IPS DF 6.9 (cell line): ENCODE results near the gene MED13.

ENCODE experiments used
- DNase-seq: peaks from one replicate; pipeline ENCODE4 v3.0.0-alpha.2; 2013; ENCODE audit warnings: low read depth, low spot score
- H3K27ac ChIP-seq: one replicate; pipeline ENCODE4 v1.5.1; 2013; ENCODE audit warnings: low read length, control low read depth
- H3K27me3 ChIP-seq: 2 replicates; pipeline ENCODE4 v1.6.1; 2013; ENCODE audit warnings: mild to moderate bottlenecking, low read length; ENCODE audit not compliant: control insufficient read depth, insufficient read depth
- H3K36me3 ChIP-seq: 2 replicates; pipeline ENCODE4 v1.6.1; 2013; ENCODE audit warnings: low read length; ENCODE audit not compliant: control insufficient read depth, insufficient read depth
- H3K4me1 ChIP-seq: 2 replicates; pipeline ENCODE4 v1.6.1; 2013; ENCODE audit warnings: low read length; ENCODE audit not compliant: control insufficient read depth, insufficient read depth
- H3K4me3 ChIP-seq: 2 replicates; pipeline ENCODE4 v1.5.1; 2013; ENCODE audit warnings: mild to moderate bottlenecking, low read length
- H3K9me3 ChIP-seq: 2 replicates; pipeline ENCODE4 v1.6.1; 2013; ENCODE audit warnings: low read length, inconsistent platforms; ENCODE audit not compliant: control insufficient read depth, insufficient read depth
- WGBS: extraction: QIAGEN DNeasy Blood & Tissue Kit; methylation state at CpG from one replicate; pipeline ENCODE4 v1.1.7; 2013; ENCODE audit warnings: mixed read lengths, missing lambda C conversion rate; ENCODE audit not compliant: insufficient read length, insufficient coverage; 5-methylcytosine and 5-hydroxymethylcytosine counted together

The MED13 gene

DNA sequence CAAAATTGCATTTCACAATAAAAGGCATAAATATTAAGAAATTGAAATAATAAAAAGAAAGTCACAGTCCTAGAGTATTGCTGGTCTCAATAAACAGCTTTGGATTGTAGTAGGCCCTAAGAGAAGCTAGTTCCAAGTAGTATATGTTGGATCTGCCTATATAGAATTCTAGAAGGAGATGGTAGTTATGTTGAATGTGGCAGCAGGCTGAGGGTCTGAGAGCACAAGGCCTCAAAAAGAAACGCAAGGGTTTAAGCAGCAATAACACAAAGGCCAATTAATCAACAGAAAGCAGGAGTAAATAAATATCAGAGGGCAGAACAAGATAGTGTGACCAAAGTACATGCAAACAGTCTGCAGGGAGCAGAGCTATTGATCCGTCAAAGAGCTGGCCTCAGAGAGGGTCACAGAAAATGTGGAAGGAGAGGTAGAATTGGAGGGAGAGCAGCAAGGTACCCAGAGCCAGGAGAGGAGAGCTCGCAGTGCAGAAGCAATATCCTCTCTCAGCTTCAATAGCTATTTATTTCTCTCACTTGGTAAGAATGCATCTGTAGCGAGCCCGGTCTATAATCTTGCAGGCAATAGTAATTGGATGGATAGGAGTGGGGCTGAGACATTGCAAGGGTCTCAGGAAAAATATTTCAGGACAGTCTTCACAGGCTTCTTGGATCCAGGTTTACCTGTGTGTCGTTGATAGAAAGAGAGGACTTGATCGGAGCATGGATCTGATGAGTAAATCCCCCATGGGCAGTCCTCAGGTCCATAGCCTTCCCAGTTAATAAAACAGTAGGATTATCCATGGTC lies 25.1 kb upstream of the MED13 start:
- no peak overlapping the region for H3K4me3 ChIP-seq
- no peaks in the 10 kb centered on the region for H3K9me3 ChIP-seq
- WGBS: no CpG with 5 or more reads among the region's 7 CpGs
- DNase-seq: no peak
- H3K27me3 ChIP-seq: no peaks in the 10 kb centered on the region
- no peaks in the 10 kb centered on the region for H3K36me3 ChIP-seq
- no peak overlapping the region for H3K27ac ChIP-seq
- no peaks in the 10 kb centered on the region for H3K4me1 ChIP-seq

DNA sequence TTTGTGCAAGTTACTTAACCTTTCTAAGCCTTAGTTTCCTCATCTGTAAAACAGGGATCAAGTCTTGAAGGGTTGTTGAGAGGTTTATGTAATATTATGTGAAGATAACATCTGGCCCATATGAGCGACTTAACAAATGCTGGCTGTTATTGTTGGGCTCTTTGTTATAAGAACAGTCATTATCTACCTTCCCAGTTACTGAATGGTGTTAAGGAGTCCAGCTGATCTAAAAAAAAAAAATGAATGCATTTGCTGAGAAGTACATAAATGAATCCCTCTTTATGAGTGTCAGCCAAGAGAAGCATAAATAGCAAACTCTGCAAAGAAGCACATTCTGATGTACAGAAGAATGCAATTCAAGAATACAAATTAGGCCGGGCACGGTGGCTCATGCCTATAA lies 24.3 kb upstream of the MED13 start:
- DNase-seq: no peak
- Histone ChIP-seq H3K36me3 (no peaks in the 10 kb centered on the region), H3K27ac (no peak overlapping the region), H3K4me3 (no peak overlapping the region), H3K9me3 (no peaks in the 10 kb centered on the region), H3K4me1 (no peaks in the 10 kb centered on the region), H3K27me3 (no peaks in the 10 kb centered on the region)
- WGBS: no CpG with 5 or more reads among the region's 3 CpGs

DNA sequence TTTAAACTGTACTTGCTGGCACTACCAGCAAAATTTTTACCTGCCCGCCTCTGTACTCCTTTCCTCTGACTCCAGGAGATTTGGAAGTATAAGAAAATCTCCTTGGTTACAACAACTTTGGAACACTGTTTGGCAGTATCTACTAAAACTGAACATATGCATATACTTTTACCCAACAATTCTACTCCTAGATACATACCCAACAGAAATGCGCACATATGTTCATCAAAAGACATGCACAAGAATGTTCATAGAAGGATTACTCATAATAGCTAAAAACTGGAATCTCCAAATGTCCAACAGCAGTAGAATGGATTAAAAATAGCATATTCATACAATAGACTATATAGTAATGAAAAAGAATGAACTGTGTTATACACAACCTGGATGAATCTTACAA lies 21.7 kb upstream of the MED13 start:
- Histone ChIP-seq H3K27ac (no peak overlapping the region), H3K4me1 (no peaks in the 10 kb centered on the region), H3K36me3 (no peaks in the 10 kb centered on the region), H3K27me3 (no peaks in the 10 kb centered on the region), H3K9me3 (no peaks in the 10 kb centered on the region), H3K4me3 (no peak overlapping the region)
- no peak for DNase-seq
- WGBS: no CpG with 5 or more reads among the region's 2 CpGs

DNA sequence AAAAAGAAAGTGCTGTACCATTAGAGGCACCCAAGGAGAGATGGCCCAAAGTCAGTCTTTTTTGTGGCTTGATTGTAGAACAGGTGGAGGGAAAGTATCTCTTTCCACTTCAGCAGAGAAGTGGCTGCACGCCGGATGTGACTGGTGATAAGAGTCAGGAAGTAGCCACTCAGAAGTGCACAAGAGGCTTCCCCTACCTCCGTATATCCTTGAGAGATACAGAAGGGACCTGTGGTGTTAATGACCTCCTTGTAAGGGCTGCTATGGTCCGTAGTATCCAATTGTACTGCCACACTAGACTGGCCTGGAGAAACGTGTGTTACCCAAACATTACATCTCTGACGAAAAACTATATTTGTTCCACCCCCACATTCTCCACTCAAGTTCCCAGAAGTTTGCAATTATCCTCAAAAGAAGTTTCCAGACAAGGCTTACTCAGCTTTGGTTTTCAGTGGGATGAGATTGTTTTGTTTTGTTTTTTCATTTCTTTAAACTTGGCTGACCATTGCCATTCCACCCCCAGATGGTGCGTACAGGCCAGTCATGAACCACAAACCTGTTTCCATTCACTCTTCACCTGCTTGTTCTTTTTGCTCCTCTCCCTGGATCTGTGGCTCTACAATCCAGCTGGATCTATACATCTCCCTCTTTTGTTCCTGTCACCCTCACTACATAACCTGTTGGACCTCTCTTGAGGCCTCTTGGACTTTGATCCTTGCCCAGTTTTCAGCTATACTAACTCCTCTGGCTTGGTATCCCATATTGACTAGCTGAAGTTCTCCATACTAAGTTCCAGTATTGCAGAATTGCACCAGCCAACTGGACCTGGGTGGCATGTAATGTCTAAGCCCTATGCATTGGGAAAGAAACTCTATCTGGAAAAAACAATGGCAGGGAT lies 20.7 kb upstream of the MED13 start:
- no peaks in the 10 kb centered on the region for H3K9me3 ChIP-seq
- no peak for DNase-seq
- no peaks in the 10 kb centered on the region for H3K27me3 ChIP-seq
- no peaks in the 10 kb centered on the region for H3K4me1 ChIP-seq
- WGBS: no CpG with 5 or more reads among the region's 7 CpGs
- no peak overlapping the region for H3K4me3 ChIP-seq
- H3K36me3 ChIP-seq: no peaks in the 10 kb centered on the region
- H3K27ac ChIP-seq: no peak overlapping the region

DNA sequence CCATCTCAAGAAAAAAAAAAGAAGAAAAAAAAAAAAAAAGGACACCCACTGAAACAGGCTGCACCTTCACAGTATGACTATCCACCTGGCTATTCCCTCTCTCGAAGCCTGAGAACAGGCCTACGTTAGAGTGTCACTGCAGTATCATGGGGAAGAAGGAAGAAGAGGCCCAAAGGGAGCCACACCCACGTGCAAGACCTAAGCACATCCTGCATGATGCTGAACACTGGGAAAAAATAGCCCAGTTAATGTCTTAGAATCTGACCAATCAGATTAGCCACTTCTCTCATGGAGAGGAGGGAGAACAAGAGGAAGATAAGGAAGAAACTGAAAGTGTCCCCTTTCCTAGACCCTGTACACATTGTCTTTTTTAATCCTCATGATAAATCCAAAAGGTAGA lies 19.5 kb upstream of the MED13 start:
- no peak overlapping the region for H3K27ac ChIP-seq
- no peak for DNase-seq
- no peaks in the 10 kb centered on the region for H3K36me3 ChIP-seq
- H3K9me3 ChIP-seq: no peaks in the 10 kb centered on the region
- H3K27me3 ChIP-seq: no peaks in the 10 kb centered on the region
- no CpG with 5 or more reads among the region's 3 CpGs for WGBS
- no peak overlapping the region for H3K4me3 ChIP-seq
- H3K4me1 ChIP-seq: no peaks in the 10 kb centered on the region

DNA sequence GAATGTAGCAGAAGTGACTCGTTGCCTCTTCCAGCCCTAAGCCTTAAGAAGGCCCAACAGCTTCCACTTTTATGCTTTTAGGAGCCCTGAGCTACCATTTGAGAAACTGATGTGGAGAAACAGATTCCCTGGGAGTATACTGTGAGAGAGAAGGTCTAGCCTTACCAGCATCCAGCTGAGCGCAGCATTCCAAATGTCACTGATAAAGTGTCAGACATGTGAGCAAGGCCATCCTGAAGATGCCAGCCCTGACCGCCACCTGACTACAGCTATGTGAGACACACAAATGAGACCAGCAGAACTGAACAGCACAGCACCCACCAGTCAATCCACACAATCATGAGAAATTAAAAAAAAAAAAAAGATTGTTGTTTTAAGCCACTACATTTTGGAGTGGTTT lies 18.6 kb upstream of the MED13 start:
- no peak overlapping the region for H3K27ac ChIP-seq
- no peak for DNase-seq
- no peaks in the 10 kb centered on the region for H3K9me3 ChIP-seq
- H3K4me3 ChIP-seq: no peak overlapping the region
- no peaks in the 10 kb centered on the region for H3K36me3 ChIP-seq
- H3K27me3 ChIP-seq: no peaks in the 10 kb centered on the region
- WGBS: no CpG with 5 or more reads among the region's 3 CpGs
- H3K4me1 ChIP-seq: no peaks in the 10 kb centered on the region

DNA sequence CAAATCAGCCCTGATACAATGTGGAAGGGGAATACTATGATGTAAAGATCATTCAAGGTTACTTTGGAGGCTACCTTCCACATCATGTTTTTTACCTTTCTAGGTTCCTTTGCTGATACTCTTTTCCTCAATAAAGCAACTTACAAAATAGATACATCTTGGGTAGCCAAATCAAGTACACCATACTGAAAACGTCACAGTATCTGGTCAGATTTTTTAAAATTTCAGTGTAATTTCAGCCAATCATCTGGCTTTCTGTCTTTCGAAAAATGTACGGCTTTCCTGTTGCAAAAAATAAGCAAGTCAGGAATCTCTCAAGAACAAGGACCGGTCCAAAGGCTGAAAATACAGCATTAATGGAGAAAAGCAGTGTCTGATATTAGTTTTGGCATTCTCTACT lies 15.6 kb upstream of the MED13 start:
- H3K4me1 ChIP-seq: no peaks in the 10 kb centered on the region
- no peaks in the 10 kb centered on the region for H3K36me3 ChIP-seq
- no peaks in the 10 kb centered on the region for H3K9me3 ChIP-seq
- no peak for DNase-seq
- H3K27ac ChIP-seq: no peak overlapping the region
- no peak overlapping the region for H3K4me3 ChIP-seq
- no CpG with 5 or more reads among the region's 4 CpGs for WGBS
- H3K27me3 ChIP-seq: no peaks in the 10 kb centered on the region

DNA sequence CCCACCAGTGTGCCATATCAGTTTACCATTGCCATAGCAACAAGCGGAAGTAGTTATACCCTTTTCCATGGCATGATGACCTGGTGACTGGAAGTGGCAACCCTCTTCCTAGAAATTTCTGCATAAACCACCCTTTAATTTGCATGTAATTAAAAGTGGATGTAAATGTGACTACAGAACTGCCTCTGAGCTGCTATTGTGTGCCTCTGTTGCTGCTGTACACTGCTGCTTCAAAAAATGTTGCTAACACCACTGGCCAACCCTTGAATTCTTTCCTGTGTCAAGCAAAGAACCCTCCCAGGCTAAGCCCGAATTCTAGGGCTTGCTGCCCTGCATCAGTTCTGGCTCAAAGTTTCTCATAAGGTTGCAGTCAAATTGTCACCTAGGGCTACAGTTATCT lies 12.9 kb upstream of the MED13 start:
- WGBS: no CpG with 5 or more reads among the region's 2 CpGs
- H3K36me3 ChIP-seq: no peaks in the 10 kb centered on the region
- no peak overlapping the region for H3K27ac ChIP-seq
- DNase-seq: no peak
- no peaks in the 10 kb centered on the region for H3K9me3 ChIP-seq
- no peaks in the 10 kb centered on the region for H3K27me3 ChIP-seq
- no peak overlapping the region for H3K4me3 ChIP-seq
- H3K4me1 ChIP-seq: no peaks in the 10 kb centered on the region

DNA sequence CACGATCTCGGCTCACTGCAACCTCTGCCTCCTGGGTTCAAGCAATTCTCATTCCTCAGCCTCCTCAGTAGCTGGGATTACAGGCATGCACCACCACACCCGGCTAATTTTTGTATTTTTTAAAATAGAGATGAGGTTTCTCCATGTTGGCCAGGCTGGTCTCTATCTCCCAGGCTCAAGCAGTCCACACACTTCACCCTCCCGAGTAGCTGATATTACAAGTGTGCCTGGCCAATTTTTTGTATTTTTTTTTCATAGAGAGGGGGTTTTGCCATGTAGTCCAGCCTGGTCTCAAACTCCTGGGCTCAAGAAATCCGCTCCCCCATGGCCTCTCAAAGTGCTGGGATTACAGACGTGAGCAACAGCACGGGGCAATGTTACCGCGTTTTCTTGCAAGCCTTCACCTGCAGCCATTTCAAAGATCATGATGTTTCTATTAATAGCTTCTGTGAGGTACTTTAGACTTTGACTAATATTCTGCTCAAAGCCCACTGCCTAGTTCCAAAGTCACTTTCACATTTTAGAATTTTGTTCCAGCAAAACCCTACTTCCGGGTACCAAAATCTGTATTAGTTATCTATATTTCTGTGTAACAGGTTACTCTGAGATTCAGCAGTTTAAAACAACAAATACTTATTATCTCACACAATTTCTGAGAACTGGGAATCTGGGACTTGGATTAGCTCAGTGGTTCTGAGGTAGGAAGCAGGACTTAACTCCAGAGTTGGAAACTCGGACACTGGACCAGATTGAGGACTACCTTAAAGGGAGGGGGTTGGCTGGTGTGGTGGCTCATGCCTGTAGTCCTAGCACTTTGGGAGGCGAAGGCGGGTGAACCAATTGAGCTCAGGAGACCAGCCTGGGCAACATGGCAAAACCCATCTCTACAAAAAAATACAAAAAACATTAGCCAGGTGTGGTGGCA lies 12.0 kb upstream of the MED13 start:
- Histone ChIP-seq H3K9me3 (no peaks in the 10 kb centered on the region), H3K4me3 (no peak overlapping the region), H3K36me3 (no peaks in the 10 kb centered on the region), H3K27me3 (no peaks in the 10 kb centered on the region), H3K27ac (no peak overlapping the region), H3K4me1 (no peaks in the 10 kb centered on the region)
- WGBS: no CpG with 5 or more reads among the region's 13 CpGs
- DNase-seq: no peak

DNA sequence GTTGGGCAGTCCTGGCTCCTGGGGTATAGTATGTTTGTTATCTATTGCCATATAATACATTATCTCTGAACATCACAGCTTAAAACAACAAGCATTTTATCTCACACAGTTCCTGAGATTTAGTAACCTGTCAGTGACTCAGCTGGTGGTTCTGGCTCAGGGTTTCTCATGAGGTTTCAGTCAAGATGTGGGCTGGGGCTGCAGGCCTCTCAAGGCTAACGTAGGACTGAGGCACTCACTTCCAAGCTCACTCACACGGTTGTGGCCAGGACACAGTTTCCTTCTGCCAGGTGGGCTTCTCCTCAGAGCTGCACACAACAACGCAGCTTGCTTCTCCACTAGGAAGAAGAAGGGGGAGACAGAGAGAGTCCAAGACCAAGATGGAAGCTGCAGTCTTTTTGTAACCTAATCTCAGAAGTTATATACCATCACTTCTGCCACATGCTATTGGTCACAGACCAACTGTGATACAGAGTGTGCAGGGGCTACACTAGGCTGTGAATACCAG lies 10.3 kb upstream of the MED13 start:
- DNase-seq: no peak
- Histone ChIP-seq H3K4me1 (no peaks in the 10 kb centered on the region), H3K9me3 (no peaks in the 10 kb centered on the region), H3K4me3 (no peak overlapping the region), H3K27ac (no peak overlapping the region), H3K36me3 (no peaks in the 10 kb centered on the region), H3K27me3 (no peaks in the 10 kb centered on the region)
- WGBS: no CpG with 5 or more reads among the region's 3 CpGs
